Glutamatergic neuron (in vitro differentiated cells): ENCODE results near the gene CFAP206. TPM values are rescaled to one million over a fixed set of nuclear protein-coding genes. Genes with fewer than 3 reads are reported as not detected.
"Not testable (repeated sequence)": the region's sequence is repeated elsewhere in the genome, so short reads cannot be mapped to it uniquely, and the experiment has no call there.

Experiments
- DNase-seq: peaks from one replicate; pipeline ENCODE4 v3.0.0; 2022
- H3K27ac Mint-ChIP-seq: one replicate; pipeline ENCODE4 v1.8.0; 2020; ENCODE audit warnings: mild to moderate bottlenecking, mixed read lengths, inconsistent platforms; ENCODE audit not compliant: unreplicated experiment
- H3K27me3 Mint-ChIP-seq: one replicate; pipeline ENCODE4 v1.8.0; 2020; ENCODE audit warnings: mild to moderate bottlenecking, moderate library complexity, mixed read lengths, inconsistent platforms; ENCODE audit not compliant: unreplicated experiment
- H3K36me3 Mint-ChIP-seq: one replicate; pipeline ENCODE4 v1.8.0; 2020; ENCODE audit warnings: mild to moderate bottlenecking, mixed read lengths, inconsistent platforms; ENCODE audit not compliant: unreplicated experiment
- H3K4me1 Mint-ChIP-seq: one replicate; pipeline ENCODE4 v1.8.0; 2020; ENCODE audit warnings: mild to moderate bottlenecking, low read depth, mixed read lengths, inconsistent platforms; ENCODE audit not compliant: unreplicated experiment
- H3K4me3 Mint-ChIP-seq: one replicate; pipeline ENCODE4 v1.8.0; 2020; ENCODE audit warnings: mild to moderate bottlenecking, mixed read lengths, inconsistent platforms; ENCODE audit not compliant: unreplicated experiment
- H3K9me3 Mint-ChIP-seq: one replicate; pipeline ENCODE4 v1.8.0; 2020; ENCODE audit warnings: mild to moderate bottlenecking, moderate library complexity, mixed read lengths, inconsistent platforms; ENCODE audit not compliant: unreplicated experiment
- CTCF ChIP-seq: fragments of 200-600 bp; sonication (generic); IDR thresholded peaks from one replicate; pipeline ENCODE4 v1.5.0; 2021; ENCODE audit not compliant: partially characterized antibody, unreplicated experiment
- total RNA-seq: library from RNA; stranded (reverse); fragmentation: NEBNext Ultra II Directional; extraction: Animal tissue kit (Norgen Biotek cat#: 25700); gene quantifications from one replicate; pipeline ENCODE4 v1.2.1, GENCODE V29; 2021; ENCODE audit not compliant: unreplicated experiment

CFAP206 gene
- total RNA-seq, 1 donor from 2014 or later = 1.9 TPM

DNA sequence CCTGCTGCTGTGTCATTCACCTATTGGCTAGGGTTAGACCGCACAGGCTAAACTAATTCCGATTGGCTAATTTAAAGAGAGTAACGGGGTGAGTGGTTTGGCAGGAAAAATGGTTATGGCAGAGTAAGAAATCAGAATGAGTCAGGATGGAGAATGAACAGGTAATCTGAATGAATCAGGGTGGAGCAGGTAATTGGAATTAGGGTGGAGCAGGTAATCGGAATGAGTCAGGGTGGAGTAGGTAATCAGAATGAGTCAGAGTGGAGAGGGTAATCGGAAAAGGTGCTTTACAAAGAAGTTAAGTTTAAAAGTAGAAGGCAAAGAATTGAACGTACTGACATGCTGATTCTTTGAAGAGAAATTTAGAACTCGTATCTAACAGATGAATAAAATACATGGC, 76.7 kb downstream of the CFAP206 start:
- H3K4me3 Mint-ChIP-seq = no peak overlapping the region
- peaks cover 20% of the 10 kb centered on the region for H3K36me3 Mint-ChIP-seq
- no peak overlapping the region for H3K27ac Mint-ChIP-seq
- H3K9me3 Mint-ChIP-seq = peaks cover 2% of the 10 kb centered on the region
- DNase-seq = no peak
- H3K4me1 Mint-ChIP-seq = peaks cover 4% of the 10 kb centered on the region
- TF ChIP-seq CTCF = no peak
- no peaks in the 10 kb centered on the region for H3K27me3 Mint-ChIP-seq

GRCh38 chr6:87487555-87487954, 79.8 kb downstream of the CFAP206 start:
- H3K4me3 Mint-ChIP-seq = no peak overlapping the region
- no peak overlapping the region for H3K27ac Mint-ChIP-seq
- no peaks in the 10 kb centered on the region for H3K4me1 Mint-ChIP-seq
- peaks cover 11% of the 10 kb centered on the region for H3K36me3 Mint-ChIP-seq
- H3K27me3 Mint-ChIP-seq = no peaks in the 10 kb centered on the region
- no peak for TF ChIP-seq CTCF
- DNase-seq = no peak
- H3K9me3 Mint-ChIP-seq = peaks cover 2% of the 10 kb centered on the region

GRCh38 chr6:87489326-87489725, 81.6 kb downstream of the CFAP206 start:
- H3K27ac Mint-ChIP-seq, H3K9me3 Mint-ChIP-seq, H3K36me3 Mint-ChIP-seq, DNase-seq, H3K27me3 Mint-ChIP-seq, H3K4me1 Mint-ChIP-seq, H3K4me3 Mint-ChIP-seq: not testable (repeated sequence)

DNA sequence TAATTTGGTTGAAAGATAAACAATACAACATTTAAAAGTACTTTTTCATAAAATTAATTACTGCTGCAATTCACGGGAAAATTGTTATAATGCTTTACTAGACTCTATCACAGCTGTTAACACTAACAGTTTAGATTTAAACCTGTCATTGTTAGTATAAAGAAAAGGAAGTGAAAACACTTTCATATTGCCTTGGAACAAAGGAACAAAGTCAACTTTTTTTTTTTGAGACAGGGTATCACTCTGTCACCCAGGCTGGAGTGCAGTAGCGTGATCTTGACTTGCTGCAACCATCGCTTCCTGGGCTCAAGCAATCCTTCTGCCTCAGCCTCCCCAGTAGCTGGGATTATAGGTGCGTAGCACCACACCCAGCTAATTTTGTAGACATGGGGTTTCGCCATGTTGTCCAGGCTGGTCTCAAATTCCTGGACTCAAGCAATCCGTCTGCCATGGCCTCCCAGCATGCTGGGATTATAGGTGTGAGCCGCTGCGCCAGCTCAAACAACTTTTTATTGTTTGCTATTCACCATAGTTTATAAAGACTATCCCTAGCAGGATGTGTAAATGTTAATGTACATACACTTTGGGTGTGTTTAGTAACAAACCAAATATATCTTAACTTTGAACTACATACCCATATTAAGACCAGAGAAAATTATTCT, 87.1 kb downstream of the CFAP206 start:
- no peak overlapping the region for H3K4me3 Mint-ChIP-seq
- no peak for TF ChIP-seq CTCF
- no peaks in the 10 kb centered on the region for H3K9me3 Mint-ChIP-seq

GRCh38 chr6:87498048-87498447, 90.3 kb downstream of the CFAP206 start:
- no peaks in the 10 kb centered on the region for H3K9me3 Mint-ChIP-seq
- no peak overlapping the region for H3K4me3 Mint-ChIP-seq
- no peaks in the 10 kb centered on the region for H3K4me1 Mint-ChIP-seq
- no peaks in the 10 kb centered on the region for H3K27me3 Mint-ChIP-seq
- DNase-seq = no peak
- TF ChIP-seq CTCF = no peak
- no peaks in the 10 kb centered on the region for H3K36me3 Mint-ChIP-seq
- no peak overlapping the region for H3K27ac Mint-ChIP-seq

More for the DNA sequence above, 87.1 kb downstream of the CFAP206 start:
- Mint-ChIP-seq H3K4me1 (no peaks in the 10 kb centered on the region), H3K27ac (no peak overlapping the region), H3K27me3 (no peaks in the 10 kb centered on the region), H3K36me3 (no peaks in the 10 kb centered on the region)
- DNase-seq = no peak
